NCI-H2171 treated with DMSO at 0.1 percent for 48 hours (cell line): ENCODE results near the gene NSG1.
"Not testable (repeated sequence)": the region's sequence is repeated elsewhere in the genome, so short reads cannot be mapped to it uniquely, and the experiment has no call there.

ENCODE experiments used
- DNase-seq: peaks from one replicate; lab custom pipeline; 2025; lab: John Stamatoyannopoulos, UW

NSG1 gene

GRCh38 chr4:4416981-4417380 lies 30.1 kb downstream of the NSG1 start:
- no peak for DNase-seq

DNA sequence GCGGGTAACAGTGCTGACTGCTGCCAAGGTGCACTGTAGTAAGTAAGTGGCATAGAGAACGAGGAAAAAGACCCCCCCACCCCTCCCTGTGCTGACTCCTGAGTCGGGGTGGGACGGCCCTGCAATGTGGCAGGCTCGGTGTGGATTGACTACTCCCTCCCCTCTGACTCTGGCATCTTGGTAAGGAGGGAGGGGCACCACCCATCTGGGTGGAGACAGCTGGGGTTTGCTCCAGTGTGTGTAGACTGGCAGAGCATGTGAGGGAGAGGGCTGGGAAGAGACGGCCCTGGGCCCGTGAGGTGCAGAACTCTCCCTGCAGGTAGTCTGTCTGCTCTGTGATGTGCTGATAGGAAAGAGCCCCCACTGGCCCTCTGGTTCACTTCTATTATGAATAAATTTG lies 31.0 kb downstream of the NSG1 start:
- DNase-seq, result peak; percentile 50

- no peak for DNase-seq
Measured at GRCh38 chr4:4418676-4419390, 31.9 kb downstream of the NSG1 start.

DNA sequence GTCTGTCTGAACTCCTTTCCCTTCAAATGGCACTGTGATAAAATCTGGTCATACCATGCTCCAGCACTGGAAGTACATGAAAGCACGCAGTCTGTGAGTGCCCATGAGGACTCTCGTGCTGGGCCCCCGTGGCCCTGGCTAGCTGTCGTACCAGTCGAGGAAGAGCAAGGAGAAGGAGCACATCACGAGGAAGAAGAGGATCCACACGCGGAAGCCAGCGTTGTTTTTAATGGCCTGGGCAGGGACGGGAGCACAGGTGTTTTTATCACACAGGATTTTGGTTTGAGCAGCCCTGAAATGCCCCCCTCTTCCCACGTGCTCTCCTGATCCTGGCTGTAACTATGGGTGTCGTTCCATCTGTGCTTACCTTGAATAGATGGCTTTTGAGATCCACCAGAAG lies 33.0 kb downstream of the NSG1 start:
- no peak for DNase-seq

DNA sequence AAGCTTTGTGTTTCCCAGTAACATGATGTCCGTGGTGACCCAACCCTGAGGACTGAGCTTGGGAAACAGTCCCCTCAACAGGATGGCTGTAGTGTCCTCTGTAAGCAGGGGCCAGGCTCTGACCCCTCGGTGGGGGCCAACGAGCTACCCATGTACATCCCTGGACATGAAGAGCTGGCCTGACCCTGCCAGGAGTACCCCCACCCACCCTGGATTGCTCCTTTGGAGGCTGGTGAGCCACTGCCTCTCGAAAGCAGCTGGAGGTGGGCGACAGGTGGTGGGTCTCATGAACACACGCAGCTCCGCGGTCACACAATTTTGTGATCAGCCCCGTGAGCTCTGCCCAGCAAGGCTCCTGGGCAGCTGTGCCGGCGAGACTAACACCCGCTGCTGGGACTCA lies 33.5 kb downstream of the NSG1 start:
- no peak for DNase-seq

GRCh38 chr4:4421356-4421755 lies 34.5 kb downstream of the NSG1 start:
- DNase-seq, result no peak

DNA sequence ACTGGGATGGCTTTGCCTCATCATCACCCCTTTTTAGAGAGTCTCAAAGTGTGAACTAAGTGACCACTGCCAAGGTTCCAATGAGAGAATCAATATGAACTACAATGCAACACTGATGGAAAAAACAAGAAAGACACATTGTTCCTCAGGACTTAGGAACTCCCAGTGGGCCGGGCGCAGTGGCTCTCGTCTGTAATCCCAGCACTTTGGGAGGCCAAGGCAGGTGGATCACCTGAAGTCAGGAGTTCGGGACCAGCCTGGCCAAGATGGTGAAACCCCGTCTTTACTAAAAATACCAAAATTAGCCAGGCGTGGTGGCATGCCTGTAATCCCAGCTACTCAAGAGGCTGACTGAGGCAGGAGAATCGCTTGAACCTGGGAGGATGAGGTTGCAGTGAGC lies 35.2 kb downstream of the NSG1 start:
- DNase-seq, result not testable (repeated sequence)

- DNase-seq, result peak; percentile 53
Measured at GRCh38 chr4:4422856-4423499, 36.1 kb downstream of the NSG1 start.

DNA sequence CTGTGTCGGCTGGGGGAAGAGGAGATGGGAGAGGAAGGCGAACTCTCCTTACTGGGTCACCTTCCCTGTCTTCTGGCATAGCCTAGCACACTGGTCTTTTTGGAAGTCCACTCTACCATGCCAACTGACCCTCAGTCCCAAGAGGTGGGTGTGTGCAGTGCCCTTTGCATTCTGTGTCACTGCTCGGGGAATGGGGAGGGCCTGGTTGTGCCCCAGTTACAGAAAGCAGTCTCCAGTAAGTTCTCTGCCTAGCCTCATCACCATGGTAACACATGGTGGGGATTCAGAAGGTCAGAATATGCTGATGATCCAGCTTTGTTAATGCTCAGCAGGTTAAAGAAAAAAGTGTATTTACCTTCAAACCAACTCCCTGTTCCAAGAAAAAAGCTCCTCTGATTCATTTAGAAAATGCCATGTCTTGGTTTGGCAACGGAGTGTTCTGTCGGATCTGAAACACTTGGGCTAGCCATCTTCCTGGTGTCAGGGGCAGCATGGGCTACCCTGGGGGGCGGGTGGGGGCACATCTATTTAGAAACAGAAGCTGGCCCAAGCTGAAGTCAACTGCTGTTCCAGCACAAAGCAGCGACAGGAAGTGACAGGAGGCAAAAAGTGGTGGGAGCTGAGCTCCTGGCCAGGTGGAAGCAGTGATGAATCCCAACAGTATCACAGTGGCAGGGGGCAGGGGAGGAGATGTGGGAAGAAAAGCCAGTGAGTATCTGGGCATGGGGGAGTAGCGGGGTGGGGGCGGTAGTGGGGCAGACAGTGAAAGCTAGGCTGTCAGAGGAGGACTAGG lies 37.0 kb downstream of the NSG1 start:
- no peak for DNase-seq

- DNase-seq, result no peak
Measured at GRCh38 chr4:4424499-4425115, 37.7 kb downstream of the NSG1 start.

DNA sequence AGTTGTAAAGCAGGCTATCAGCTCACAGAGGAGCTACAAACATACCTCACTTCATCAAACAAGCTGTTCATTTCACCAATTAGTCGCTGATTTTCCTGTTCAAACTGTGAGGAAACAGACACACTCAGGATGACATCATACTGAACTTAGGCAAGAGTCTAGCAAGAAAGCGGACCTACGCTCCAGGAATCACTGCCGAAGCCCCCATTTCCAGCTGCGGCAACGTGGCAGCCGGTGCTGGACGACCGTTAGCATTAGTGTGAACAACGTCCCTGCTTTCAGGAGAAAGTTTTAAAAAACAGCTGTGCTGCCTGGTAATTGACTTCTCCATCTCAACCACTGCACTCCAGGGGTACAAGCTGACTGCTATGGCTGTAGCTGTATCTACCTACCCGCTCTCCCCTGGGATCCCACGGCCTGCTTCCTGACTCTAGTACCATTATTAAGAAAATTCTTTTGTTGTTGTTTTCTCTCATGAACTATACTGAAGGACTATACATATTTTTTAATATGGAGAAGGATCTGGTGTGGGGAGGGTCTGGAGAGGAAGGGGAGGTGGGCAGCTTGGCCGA lies 38.3 kb downstream of the NSG1 start:
- no peak for DNase-seq

DNA sequence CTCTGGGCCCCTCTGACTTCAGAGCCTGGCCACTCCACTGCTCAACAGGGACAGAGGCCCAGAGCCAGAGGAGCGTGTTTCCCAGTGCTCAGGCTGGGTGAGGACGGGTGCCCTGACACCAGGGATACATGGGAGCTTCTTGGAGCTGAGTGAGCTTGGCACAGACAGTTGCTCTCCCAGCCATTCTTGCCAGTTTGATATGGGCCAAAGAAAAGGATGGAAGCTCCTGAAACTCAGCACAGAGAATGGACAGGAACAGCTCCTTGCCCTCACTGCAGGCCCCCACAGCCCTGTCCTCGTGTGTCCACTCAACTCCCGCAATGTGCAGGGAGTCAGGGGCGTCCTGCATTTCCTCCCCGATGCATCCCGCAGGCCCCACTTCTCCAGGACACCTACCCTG lies 38.8 kb downstream of the NSG1 start:
- DNase-seq, result no peak

DNA sequence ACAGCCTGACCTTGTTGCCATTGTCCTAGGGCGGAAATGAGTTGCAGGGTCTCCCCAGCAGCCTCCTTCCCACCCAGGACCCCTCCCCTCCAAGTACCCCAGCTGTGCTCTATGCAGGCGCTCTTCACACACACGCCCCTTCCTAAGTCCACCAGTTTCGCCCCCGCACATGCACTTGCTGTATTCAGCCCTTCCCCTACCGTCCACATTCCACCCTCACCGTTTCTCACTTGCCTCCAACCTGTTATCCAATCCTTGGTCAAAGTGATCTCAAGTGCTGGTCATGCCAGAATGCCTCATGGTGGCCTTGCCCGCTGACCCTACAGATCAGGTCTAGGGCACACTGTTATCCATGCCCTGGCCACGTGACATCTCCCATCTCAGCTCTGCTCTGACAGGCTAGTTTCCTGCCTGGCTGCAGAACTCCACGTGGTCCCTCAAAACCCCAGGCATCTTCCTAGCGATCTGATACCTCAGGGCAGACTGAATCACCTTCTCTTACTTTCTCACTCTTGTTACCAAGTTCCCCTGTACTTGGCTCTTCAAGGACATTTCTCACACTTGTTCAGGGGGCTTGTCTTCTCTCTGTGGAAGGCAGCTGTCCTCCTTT lies 39.7 kb downstream of the NSG1 start:
- no peak for DNase-seq

DNA sequence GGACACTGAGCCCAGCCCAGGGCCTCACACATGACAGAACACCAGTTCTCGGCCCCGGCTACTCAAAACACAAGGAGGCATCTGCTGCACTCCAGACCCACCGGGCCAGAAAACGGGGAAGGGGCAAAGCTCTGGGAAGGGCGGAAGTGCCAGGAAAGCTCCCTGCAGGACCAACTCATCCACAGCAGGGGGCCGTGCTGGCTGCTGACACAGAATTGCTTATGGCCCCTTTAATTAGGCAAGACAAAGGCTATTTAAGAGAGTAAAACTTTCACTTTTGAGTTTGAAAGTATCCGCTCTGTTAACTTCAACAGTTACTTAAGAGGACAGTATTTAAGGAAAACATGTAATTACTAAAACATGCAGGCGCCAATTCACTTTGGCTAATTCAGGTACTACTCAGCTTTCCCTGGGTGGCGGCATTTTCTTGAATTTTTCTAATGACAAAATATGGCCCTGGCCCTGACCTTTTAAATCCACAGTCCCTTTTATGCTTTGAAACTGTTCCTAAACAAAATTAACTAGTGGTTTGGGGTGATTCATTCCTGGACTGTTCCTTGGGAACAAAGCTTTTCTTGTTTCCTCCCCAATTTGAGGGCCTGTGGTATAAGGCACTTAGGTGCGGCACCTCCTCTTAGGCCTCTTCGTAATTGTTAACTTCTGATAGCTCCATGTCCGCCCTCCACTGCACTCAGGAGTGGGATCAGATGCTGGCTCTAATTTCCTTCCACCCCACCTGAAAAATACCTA lies 40.4 kb downstream of the NSG1 start:
- no peak for DNase-seq

- DNase-seq, result no peak
Measured at GRCh38 chr4:4427886-4428285, 41.0 kb downstream of the NSG1 start.

GRCh38 chr4:4428966-4429875 lies 42.3 kb downstream of the NSG1 start:
- no peak for DNase-seq

DNA sequence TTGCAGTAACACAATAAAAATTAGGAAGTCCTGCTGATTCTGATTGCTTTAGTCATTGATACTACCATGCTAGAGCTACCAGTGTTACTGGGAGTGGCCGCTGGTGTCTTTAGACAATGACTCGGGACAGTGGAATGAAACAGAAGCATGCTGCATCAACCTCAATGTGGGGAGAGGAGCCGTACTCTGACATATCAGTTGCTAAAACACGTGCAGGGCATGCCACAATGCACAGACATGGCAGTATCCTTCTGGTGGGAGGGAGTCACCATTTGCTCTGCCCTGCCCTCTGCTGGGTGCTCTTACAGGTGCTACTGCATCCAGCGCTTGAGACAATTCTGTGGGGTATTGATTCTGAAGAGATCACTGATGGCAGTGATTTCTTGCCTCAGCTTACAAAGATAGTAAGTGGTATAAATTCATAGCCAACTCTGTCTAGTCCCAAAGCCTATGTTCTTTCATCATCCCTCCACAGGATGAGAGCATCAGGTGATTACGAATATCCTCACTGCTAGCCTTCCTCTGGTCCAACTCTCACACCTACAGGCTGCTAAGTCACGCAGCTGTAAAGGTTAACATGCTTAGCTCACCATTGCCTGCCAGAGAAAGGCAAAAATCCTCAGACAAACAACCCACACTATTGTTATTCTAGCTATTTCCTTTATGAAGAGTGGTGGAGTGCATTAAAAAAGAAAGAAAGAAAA lies 43.7 kb downstream of the NSG1 start:
- DNase-seq, result peak; percentile 36

DNA sequence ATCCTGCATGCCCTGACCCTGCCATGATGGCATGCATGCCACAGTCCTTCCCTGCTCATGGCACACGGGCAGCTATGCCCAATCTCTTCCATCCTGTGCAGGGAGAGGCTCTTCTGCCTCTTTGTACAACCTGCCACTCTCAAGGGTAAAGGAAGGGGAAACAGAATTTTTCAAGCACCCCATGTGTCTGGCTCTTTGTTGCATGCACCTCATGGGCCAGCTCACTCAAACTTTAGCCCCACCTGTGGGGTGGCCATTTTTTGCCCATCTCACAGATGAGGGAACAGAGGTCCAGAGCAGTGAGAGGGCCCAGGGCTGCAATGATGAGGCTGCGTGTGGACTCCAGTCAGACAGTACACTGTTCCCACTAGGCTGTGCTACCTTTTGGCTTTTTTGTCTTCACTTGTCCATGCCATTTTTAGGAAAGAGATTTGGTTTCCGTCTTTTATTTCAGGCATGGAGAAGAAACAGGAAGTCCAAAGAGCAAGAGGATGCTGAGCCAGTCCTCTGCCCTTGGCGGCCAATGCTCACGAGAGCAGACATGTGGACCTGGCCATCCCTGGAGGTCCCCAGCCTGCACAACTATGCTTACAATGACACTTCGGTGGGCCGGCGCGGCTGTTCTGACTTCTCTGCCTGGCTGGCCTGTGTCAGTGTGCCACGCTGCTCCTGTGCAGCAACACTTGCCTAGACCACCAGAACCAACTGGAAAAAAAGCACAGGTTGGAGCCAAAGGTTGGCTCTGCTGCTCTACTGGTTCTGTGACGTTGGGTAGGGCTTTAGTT lies 45.6 kb downstream of the NSG1 start:
- no peak for DNase-seq

- DNase-seq, result no peak
Measured at GRCh38 chr4:4433941-4434340, 47.0 kb downstream of the NSG1 start.
